Subcutaneous adipose tissue (tissue), 4 donors: ENCODE measurements around the gene XPOT. TPM values are rescaled to one million over a fixed set of nuclear protein-coding genes. Genes with fewer than 3 reads are reported as not detected.

Source experiments
- CTCF ChIP-seq: fragments of 450-650 bp; IDR thresholded peaks from one replicate; pipeline ENCODE4 v1.5.1; 2016; ENCODE audit warnings: low read depth, mild to moderate bottlenecking, control low read depth, antibody characterized with exemption, moderate library complexity
- total RNA-seq, 4 donors: library from RNA; depleted of rRNA; stranded (reverse); fragments of >200 nt; gene quantifications; one replicate each; pipeline ENCODE4 v1.1.0, GENCODE V29; 2016

The XPOT gene
- total RNA-seq, 4 donors from 2014 or later: 53.7 to 116 (median 69.7) TPM

GRCh38 chr12:64390275-64390851 is 13.8 kb upstream of the XPOT start, which contains the start of gene C12orf56:
C12orf56 (minus strand) TSS chr12:64390758; CDS start chr12:64390565, 193 bp downstream.
- no peak for TF ChIP-seq CTCF

- TF ChIP-seq CTCF: no peak
Measured at GRCh38 chr12:64392221-64392620, 12.0 kb upstream of the XPOT start.

- TF ChIP-seq CTCF: no peak
Measured at GRCh38 chr12:64395739-64396138, 8.5 kb upstream of the XPOT start.

- TF ChIP-seq CTCF: no peak
Measured at GRCh38 chr12:64400041-64400440, 4.2 kb upstream of the XPOT start.

- TF ChIP-seq CTCF: no peak
Measured at GRCh38 chr12:64402181-64402580, 2.0 kb upstream of the XPOT start.

GRCh38 chr12:64404470-64405256 is 471 bp downstream of the XPOT start:
- TF ChIP-seq CTCF: no peak

- TF ChIP-seq CTCF: no peak
Measured at GRCh38 chr12:64407342-64408223, 3.4 kb downstream of the XPOT start.
